GM12878 (cell line): Measurements from ENCODE around the gene PRSS1. TPM values are rescaled to one million over a fixed set of nuclear protein-coding genes. Genes with fewer than 3 reads are reported as not detected.

Experiments used
- BRCA1 ChIP-seq: IDR thresholded peaks from 2 replicates; pipeline ENCODE4 v1.6.1; 2011; ENCODE audit warnings: low read depth, low read length, improper control_type of control experiment
- EP300 ChIP-seq, 2 experiments: fragments of 150-350 bp in 1 of 2; IDR thresholded peaks; 2 replicates each; pipeline ENCODE4 v1.6.1; 2011 to 2012; ENCODE audit warnings: low read depth in 2 of 2, low read length in 2 of 2, borderline replicate concordance in 1 of 2, improper control_type of control experiment in 1 of 2, inconsistent platforms in 1 of 2; ENCODE audit not compliant: control insufficient read depth in 1 of 2
- GABPA ChIP-seq: IDR thresholded peaks from 2 replicates; pipeline ENCODE4 v1.6.1; 2014; ENCODE audit warnings: antibody characterized with exemption, low read depth, mild to moderate bottlenecking, inconsistent platforms
- IKZF1 ChIP-seq: fragments of 450-650 bp; conservative IDR thresholded peaks from 2 replicates; pipeline ENCODE4 v1.6.1; 2017; ENCODE audit warnings: antibody characterized with exemption, mild to moderate bottlenecking
- IRF4 ChIP-seq: IDR thresholded peaks from 2 replicates; pipeline ENCODE4 v1.6.1; 2011; ENCODE audit warnings: low read depth, low read length
- NR2F1 ChIP-seq: fragments of 450-650 bp; conservative IDR thresholded peaks from 2 replicates; pipeline ENCODE4 v1.6.1; 2017; ENCODE audit warnings: mild to moderate bottlenecking
- POLR2AphosphoS2 ChIP-seq: IDR thresholded peaks from 2 replicates; pipeline ENCODE4 v1.6.1; 2011; ENCODE audit warnings: low read depth, mild to moderate bottlenecking, low read length, improper control_type of control experiment, moderate library complexity
- POLR2AphosphoS5 ChIP-seq: IDR thresholded peaks from 2 replicates; pipeline ENCODE4 v1.6.1; 2011; ENCODE audit warnings: mild to moderate bottlenecking, low read length, inconsistent platforms
- SMC3 ChIP-seq: IDR thresholded peaks from 2 replicates; pipeline ENCODE4 v1.6.1; 2011; ENCODE audit warnings: low read length, improper control_type of control experiment, borderline replicate concordance
- TBL1XR1 ChIP-seq: IDR thresholded peaks from 2 replicates; pipeline ENCODE4 v1.6.1; 2012; ENCODE audit warnings: low read depth, low read length, improper control_type of control experiment
- TCF12 ChIP-seq: IDR thresholded peaks from 2 replicates; pipeline ENCODE4 v1.6.1; 2011; ENCODE audit warnings: low read depth, mild to moderate bottlenecking, low read length
- ZBED1 ChIP-seq: IDR thresholded peaks from 2 replicates; pipeline ENCODE4 v1.6.1; 2016; ENCODE audit warnings: borderline replicate concordance
- polyA plus RNA-seq, 11 experiments: library from polyadenylated mRNA; depleted of rRNA in 4 of 11; unstranded in 6 of 11; stranded (reverse) in 5 of 11; fragments of >200 nt; fragmentation: Nextera tagmentation in 4 of 11; fragmentation: Illumina TruSeq in 1 of 11; extraction: Ambion mirVana in 4 of 11; extraction: Trizol in 1 of 11; gene quantifications; 1 replicate in 1 of 11; 2 replicates in 10 of 11; pipeline versions ENCODE4 v1.2.1 to v1.2.3, GENCODE V29; 2011 to 2016; ENCODE audit warnings: inconsistent platforms in 2 of 11, missing spikeins in 2 of 11, low read depth in 1 of 11
- total RNA-seq, 4 experiments: library from RNA; depleted of rRNA in 3 of 4; stranded (reverse); fragments of >200 nt in 3 of 4; fragmentation: Illumina TruSeq in 1 of 4; extraction: Trizol in 1 of 4; gene quantifications; 2 replicates each; pipeline versions ENCODE4 v1.2.1 to v1.2.3, GENCODE V29; 2013 to 2021

Gene PRSS1
- total and polyA plus RNA-seq, 10 of the 15 experiments (the other 5 are each of a cell fraction or from before 2014, with no cell fraction given), result 11.9 TPM; not detected in 9

- 0 out of 2 replicates have a peak, but pooled peaks have one; percentile 4 for TF ChIP-seq TCF12
- no peak for TF ChIP-seq GABPA
- TF ChIP-seq EP300 (IDR thresholded peaks at IDR 0.05; ENCODE audit: borderline replicate concordance in 1 of 2, control insufficient read depth in 1 of 2, low read depth in 2 of 2, low read length in 2 of 2), result no peak
- TF ChIP-seq BRCA1, result no peak
- 0 out of 2 replicates have a peak, but pooled peaks have one; percentile 40 for TF ChIP-seq POLR2AphosphoS2
- no peak for TF ChIP-seq SMC3
- peak; percentile 20; the same call in 1 of the 2 replicates for TF ChIP-seq NR2F1
- 0 out of 2 replicates have a peak, but pooled peaks have one; percentile 5 for TF ChIP-seq IKZF1
- no peak for TF ChIP-seq ZBED1
- no peak for TF ChIP-seq TBL1XR1
- TF ChIP-seq POLR2AphosphoS5, result 0 out of 2 replicates have a peak, but pooled peaks have one; percentile 28
- TF ChIP-seq IRF4, result no peak
- TF ChIP-seq, all 136 proteins: peak for 10
Observed at GRCh38 chr7:142796501-142797390, 47.5 kb downstream of the PRSS1 start (continued).
